Myocyte (in vitro differentiated cells): Measurements from ENCODE around the gene SNAP23. TPM values are rescaled to one million over a fixed set of nuclear protein-coding genes. Genes with fewer than 3 reads are reported as not detected.

Source experiments
- DNase-seq: peaks from one replicate; pipeline ENCODE4 v3.0.0-alpha.2; 2012; ENCODE audit warnings: low read depth
- total RNA-seq: library from RNA; depleted of rRNA; stranded (reverse); fragments of >200 nt; gene quantifications from 2 replicates; pipeline ENCODE4 v1.2.3, GENCODE V29; 2014

SNAP23 gene
- total RNA-seq, 1 donor from 2014 or later, result 91.6 TPM

GRCh38 chr15:42494998-42495360, 455 bp upstream of the SNAP23 start:
- DNase-seq, result peak; percentile 79

- no peak for DNase-seq
These were observed 3.0 kb downstream of the SNAP23 start for GRCh38 chr15:42498212-42499068.

- peak; percentile 45 for DNase-seq
These were observed 4.6 kb downstream of the SNAP23 start for GRCh38 chr15:42499858-42500609.

GRCh38 chr15:42502477-42502876, 7.0 kb downstream of the SNAP23 start:
- no peak for DNase-seq

GRCh38 chr15:42503825-42504224, 8.4 kb downstream of the SNAP23 start:
- no peak for DNase-seq

- DNase-seq, result no peak
These were observed 9.2 kb downstream of the SNAP23 start for GRCh38 chr15:42504631-42505030.

GRCh38 chr15:42507514-42507913, 12.1 kb downstream of the SNAP23 start:
- DNase-seq, result peak; percentile 21

- peak; percentile 93 for DNase-seq
These were observed 12.8 kb downstream of the SNAP23 start for GRCh38 chr15:42508263-42508690.

- DNase-seq, result no peak
These were observed 15.0 kb downstream of the SNAP23 start for GRCh38 chr15:42510258-42511006.

- DNase-seq, result peak; percentile 48
These were observed 15.6 kb downstream of the SNAP23 start for GRCh38 chr15:42511007-42511391.

- no peak for DNase-seq
These were observed 27.9 kb downstream of the SNAP23 start for GRCh38 chr15:42523331-42523730.

GRCh38 chr15:42528970-42529369, 33.5 kb downstream of the SNAP23 start:
- DNase-seq, result no peak

GRCh38 chr15:42533246-42533645, 37.8 kb downstream of the SNAP23 start:
- DNase-seq, result no peak

GRCh38 chr15:42544853-42545629, 49.6 kb downstream of the SNAP23 start:
- DNase-seq, result no peak

GRCh38 chr15:42547918-42548248, 52.4 kb downstream of the SNAP23 start:
- DNase-seq, result peak; percentile 55

GRCh38 chr15:42548249-42549031, 53.0 kb downstream of the SNAP23 start, which contains the start of the genes HAUS2 and LRRC57:
HAUS2 (plus strand) TSS chr15:42548838; CDS start chr15:42548873, 35 bp downstream.
LRRC57 (minus strand) TSS chr15:42548793; CDS start chr15:42548434, 359 bp downstream.
- DNase-seq, result peak; percentile 85

GRCh38 chr15:42549032-42549491, 53.6 kb downstream of the SNAP23 start:
- DNase-seq, result peak; percentile 35

GRCh38 chr15:42549741-42550392, 54.4 kb downstream of the SNAP23 start:
- DNase-seq, result no peak

GRCh38 chr15:42553554-42553953, 58.1 kb downstream of the SNAP23 start:
- no peak for DNase-seq
